Measurements from ENCODE around the gene L3MBTL4. TPM values are rescaled to one million over a fixed set of nuclear protein-coding genes. Genes with fewer than 3 reads are reported as not detected.

Gene L3MBTL4
- total RNA-seq, 2 experiments from 2014 or later, result not detected

- Histone ChIP-seq H3K9me3 (ENCODE audit: low read length) (no peaks in the 10 kb centered on the region), H4K20me1 (ENCODE audit: insufficient read depth, low read length) (no peaks in the 10 kb centered on the region), H3K79me2 (ENCODE audit: insufficient read depth, low read depth, low read length) (no peaks in the 10 kb centered on the region), H3K4me1 (ENCODE audit: insufficient read depth, low read length, poor library complexity, severe bottlenecking) (no peaks in the 10 kb centered on the region), H3K36me3 (ENCODE audit: insufficient read depth, low read length) (no peaks in the 10 kb centered on the region), H3K27ac (ENCODE audit: low read depth, low read length, poor library complexity, severe bottlenecking) (no peak overlapping the region), H3K9me2 (ENCODE audit: insufficient read depth, low read length) (no peaks in the 10 kb centered on the region), H3K4me2 (ENCODE audit: low read length) (no peak overlapping the region), H3K4me3 (ENCODE audit: low read depth, low read length, poor library complexity, severe bottlenecking) (no peak overlapping the region), H2AFZ (ENCODE audit: low read length) (no peak overlapping the region)
- BruUV-seq (replicated peaks), result no TSS peak
- TF ChIP-seq EZH2phosphoT487 (IDR thresholded peaks at IDR 0.05; ENCODE audit: borderline replicate concordance, low read depth, low read length) (no peak), CTCF (conservative IDR thresholded peaks at IDR 0.05; ENCODE audit: low read length) (no peak)
- CTCF ChIA-PET (ENCODE audit: unreplicated experiment), result no interaction called here
- no peak for DNase-seq (ENCODE audit: low spot score)
- intact Hi-C loops (cut with micrococcal nuclease; ENCODE audit: unreplicated experiment), result no loop called here
- POLR2A ChIA-PET, result interaction anchor here (0.6 kb wide), 1 partner anchor 1049 kb away, joined by 3 read pairs; no protein-coding TSS in a partner anchor
These were observed 308.5 kb downstream of the L3MBTL4 start for GRCh38 chr18:6106091-6106685.

GRCh38 chr18:6103741-6104140 lies 311.0 kb downstream of the L3MBTL4 start:
- Histone ChIP-seq H3K27ac (ENCODE audit: low read depth, low read length, poor library complexity, severe bottlenecking) (no peak overlapping the region), H4K20me1 (ENCODE audit: insufficient read depth, low read length) (no peaks in the 10 kb centered on the region), H3K4me2 (ENCODE audit: low read length) (no peak overlapping the region), H3K9me2 (ENCODE audit: insufficient read depth, low read length) (no peaks in the 10 kb centered on the region), H3K79me2 (ENCODE audit: insufficient read depth, low read depth, low read length) (no peaks in the 10 kb centered on the region), H3K4me3 (ENCODE audit: low read depth, low read length, poor library complexity, severe bottlenecking) (no peak overlapping the region), H3K36me3 (ENCODE audit: insufficient read depth, low read length) (no peaks in the 10 kb centered on the region), H3K9me3 (ENCODE audit: low read length) (no peaks in the 10 kb centered on the region), H3K4me1 (ENCODE audit: insufficient read depth, low read length, poor library complexity, severe bottlenecking) (no peaks in the 10 kb centered on the region), H2AFZ (ENCODE audit: low read length) (no peak overlapping the region)
- DNase-seq (ENCODE audit: low spot score), result no peak
- ChIA-PET POLR2A (no interaction called here), CTCF (ENCODE audit: unreplicated experiment) (no interaction called here)
- no TSS peak for BruUV-seq (replicated peaks)
- TF ChIP-seq CTCF (conservative IDR thresholded peaks at IDR 0.05; ENCODE audit: low read length) (no peak), EZH2phosphoT487 (IDR thresholded peaks at IDR 0.05; ENCODE audit: borderline replicate concordance, low read depth, low read length) (no peak)
- intact Hi-C loops (cut with micrococcal nuclease; ENCODE audit: unreplicated experiment), result no loop called here

- no TSS peak for BruUV-seq (replicated peaks)
- H3K4me3 ChIP-seq (ENCODE audit: low read depth, low read length, poor library complexity, severe bottlenecking), result no peak overlapping the region
- no peak overlapping the region for H3K27ac ChIP-seq (ENCODE audit: low read depth, low read length, poor library complexity, severe bottlenecking)
- TF ChIP-seq CTCF (conservative IDR thresholded peaks at IDR 0.05; ENCODE audit: low read length), result no peak
- no peak for TF ChIP-seq EZH2phosphoT487 (IDR thresholded peaks at IDR 0.05; ENCODE audit: borderline replicate concordance, low read depth, low read length)
- H3K4me2 ChIP-seq (ENCODE audit: low read length), result no peak overlapping the region
- ChIA-PET POLR2A (no interaction called here), CTCF (ENCODE audit: unreplicated experiment) (no interaction called here)
- no peaks in the 10 kb centered on the region for H3K79me2 ChIP-seq (ENCODE audit: insufficient read depth, low read depth, low read length)
- no peaks in the 10 kb centered on the region for H4K20me1 ChIP-seq (ENCODE audit: insufficient read depth, low read length)
- no peak overlapping the region for H2AFZ ChIP-seq (ENCODE audit: low read length)
- no peaks in the 10 kb centered on the region for H3K9me2 ChIP-seq (ENCODE audit: insufficient read depth, low read length)
- DNase-seq (ENCODE audit: low spot score), result no peak
- intact Hi-C loops (cut with micrococcal nuclease; ENCODE audit: unreplicated experiment), result no loop called here
- no peaks in the 10 kb centered on the region for H3K4me1 ChIP-seq (ENCODE audit: insufficient read depth, low read length, poor library complexity, severe bottlenecking)
- no peaks in the 10 kb centered on the region for H3K36me3 ChIP-seq (ENCODE audit: insufficient read depth, low read length)
- H3K9me3 ChIP-seq (ENCODE audit: low read length), result no peaks in the 10 kb centered on the region
These were observed 318.0 kb downstream of the L3MBTL4 start for GRCh38 chr18:6096730-6097129.
